PC-3 (cell line): ENCODE results near the gene ZNF236. TPM values are rescaled to one million over a fixed set of nuclear protein-coding genes. Genes with fewer than 3 reads are reported as not detected.

Source experiments
- ATAC-seq: fragments of 200-7000 bp; cut with Tn5 transposase; 2 replicates; pipeline ENCODE4 v1.9.1; 2020; ENCODE audit warnings: mild to moderate bottlenecking, moderate library complexity
- BruUV-seq: library from RNA; stranded (reverse); fragments of 400-500 nt; replicated peaks from 2 replicates; lab custom pipeline; 2021; lab: Mats Ljungman, UMichigan
- CTCF ChIA-PET: fragments of 300-600 bp; sonication (Branson Sonifier 250); formaldehyde crosslinking; loops from one replicate; lab custom pipeline; 2022; ENCODE audit warnings: antibody characterized with exemption; lab: Charles Lee
- POLR2A ChIA-PET: fragments of 300-600 bp; sonication (Branson Sonifier 250); formaldehyde crosslinking; loops from one replicate; lab custom pipeline; 2022; ENCODE audit warnings: antibody characterized with exemption; ENCODE audit not compliant: unreplicated experiment; lab: Charles Lee
- DNase-seq: peaks from one replicate; pipeline ENCODE4 v3.0.0-alpha.2; 2015
- H2AFZ ChIP-seq: fragments of 300-600 bp; sonication (generic); 2 replicates; pipeline ENCODE4 v1.6.0; 2016; ENCODE audit warnings: antibody characterized with exemption, low read length
- H3F3A ChIP-seq: fragments of 300-600 bp; sonication (generic); one replicate; pipeline ENCODE4 v1.6.0; 2017; ENCODE audit warnings: antibody characterized with exemption, low read length, control low read depth, mild to moderate bottlenecking; ENCODE audit not compliant: unreplicated experiment
- H3K27ac ChIP-seq: fragments of 300-600 bp; sonication (generic); 2 replicates; pipeline ENCODE4 v1.5.1; 2016; ENCODE audit warnings: mild to moderate bottlenecking, low read length
- H3K27me3 ChIP-seq: fragments of 300-600 bp; sonication (generic); 2 replicates; pipeline ENCODE4 v1.6.1; 2016; ENCODE audit warnings: low read length, mixed read lengths
- H3K36me3 ChIP-seq: fragments of 300-600 bp; sonication (generic); 2 replicates; pipeline ENCODE4 v1.6.1; 2016; ENCODE audit warnings: low read depth, mixed run types, low read length, mixed read lengths
- H3K4me1 ChIP-seq: fragments of 300-600 bp; sonication (generic); 2 replicates; pipeline ENCODE4 v1.5.1; 2016; ENCODE audit warnings: low read length; ENCODE audit not compliant: insufficient read depth
- H3K4me2 ChIP-seq: fragments of 300-600 bp; sonication (generic); 2 replicates; pipeline ENCODE4 v1.6.0; 2016; ENCODE audit warnings: low read length
- H3K4me3 ChIP-seq: fragments of 300-600 bp; sonication (generic); 2 replicates; pipeline ENCODE4 v1.5.1; 2016; ENCODE audit warnings: mild to moderate bottlenecking, low read length, mixed read lengths
- H3K79me2 ChIP-seq: fragments of 300-600 bp; sonication (generic); 2 replicates; pipeline ENCODE4 v1.6.1; 2017; ENCODE audit warnings: low read length, mixed read lengths
- H3K9ac ChIP-seq: fragments of 300-600 bp; sonication (generic); 2 replicates; pipeline ENCODE4 v1.6.0; 2016; ENCODE audit warnings: mild to moderate bottlenecking, low read length
- H3K9me2 ChIP-seq: fragments of 300-600 bp; sonication (generic); replicated peaks from 2 replicates; pipeline ENCODE4 v1.6.1; 2016; ENCODE audit warnings: mixed run types, low read length, mixed read lengths
- H3K9me3 ChIP-seq: fragments of 300-600 bp; sonication (generic); 2 replicates; pipeline ENCODE4 v1.6.1; 2016; ENCODE audit warnings: low read length, mixed read lengths
- H4K20me1 ChIP-seq: fragments of 300-600 bp; sonication (generic); 2 replicates; pipeline ENCODE4 v1.6.1; 2016; ENCODE audit warnings: low read length, mixed read lengths
- EZH2 ChIP-seq: fragments of 300-600 bp; sonication (generic); IDR thresholded peaks from one replicate; pipeline ENCODE4 v1.6.1; 2017; ENCODE audit warnings: antibody characterized with exemption, mild to moderate bottlenecking, low read length; ENCODE audit not compliant: unreplicated experiment
- EZH2phosphoT487 ChIP-seq: fragments of 300-600 bp; sonication (generic); IDR thresholded peaks from 2 replicates; pipeline ENCODE4 v1.6.1; 2018; ENCODE audit warnings: mild to moderate bottlenecking, antibody characterized with exemption, low read length, borderline replicate concordance
- intact Hi-C: fragments of 100-400 bp; cut with micrococcal nuclease; formaldehyde crosslinking; loops from 2 replicates; pipeline ENCODE4 v1.9.0; 2023
- total RNA-seq: library from RNA; depleted of rRNA; stranded (reverse); fragments of >200 nt; gene quantifications from 2 replicates; pipeline ENCODE4 v1.2.3, GENCODE V29; 2014
- TF ChIP-seq, protein P1 (sequence below): fragments of 300-600 bp; sonication (generic); conservative IDR thresholded peaks from 2 replicates; pipeline ENCODE4 v1.5.1; 2017; ENCODE audit warnings: antibody characterized with exemption, low read depth, mild to moderate bottlenecking, low read length

Gene ZNF236
- total RNA-seq, 1 experiment from 2014 or later: 7.7 TPM

DNA sequence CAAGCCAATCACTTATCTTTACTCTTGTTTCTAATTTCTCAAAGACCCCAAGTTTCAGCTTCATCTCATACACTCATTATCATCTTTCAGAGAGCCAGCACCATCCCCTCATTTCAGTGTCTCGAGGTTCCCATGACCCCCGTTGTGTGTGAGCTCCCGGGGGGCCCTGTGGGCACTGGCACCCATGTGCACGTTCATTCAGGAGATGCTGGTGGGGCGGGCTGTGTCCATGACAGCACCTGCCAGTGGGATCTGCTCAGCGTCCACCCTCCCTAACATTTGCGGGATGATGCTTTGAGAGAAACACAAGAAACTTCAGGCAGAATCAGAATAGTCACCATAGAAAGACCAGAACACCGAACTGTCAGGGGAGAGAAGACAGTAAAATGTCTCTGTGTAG is 189.8 kb downstream of the ZNF236 start:
- DNase-seq (no peak), ATAC-seq (no peak)
- intact Hi-C loops: no loop called here
- no peak overlapping the region for H3K27ac ChIP-seq
- H3K9me2 ChIP-seq: no peaks in the 10 kb centered on the region
- no peak overlapping the region for H2AFZ ChIP-seq
- no TSS peak for BruUV-seq
- no peaks in the 10 kb centered on the region for H3K79me2 ChIP-seq
- H3K9ac ChIP-seq: no peak overlapping the region
- TF ChIP-seq EZH2 (no peak), EZH2phosphoT487 (no peak)
- TF ChIP-seq, protein P1, sequence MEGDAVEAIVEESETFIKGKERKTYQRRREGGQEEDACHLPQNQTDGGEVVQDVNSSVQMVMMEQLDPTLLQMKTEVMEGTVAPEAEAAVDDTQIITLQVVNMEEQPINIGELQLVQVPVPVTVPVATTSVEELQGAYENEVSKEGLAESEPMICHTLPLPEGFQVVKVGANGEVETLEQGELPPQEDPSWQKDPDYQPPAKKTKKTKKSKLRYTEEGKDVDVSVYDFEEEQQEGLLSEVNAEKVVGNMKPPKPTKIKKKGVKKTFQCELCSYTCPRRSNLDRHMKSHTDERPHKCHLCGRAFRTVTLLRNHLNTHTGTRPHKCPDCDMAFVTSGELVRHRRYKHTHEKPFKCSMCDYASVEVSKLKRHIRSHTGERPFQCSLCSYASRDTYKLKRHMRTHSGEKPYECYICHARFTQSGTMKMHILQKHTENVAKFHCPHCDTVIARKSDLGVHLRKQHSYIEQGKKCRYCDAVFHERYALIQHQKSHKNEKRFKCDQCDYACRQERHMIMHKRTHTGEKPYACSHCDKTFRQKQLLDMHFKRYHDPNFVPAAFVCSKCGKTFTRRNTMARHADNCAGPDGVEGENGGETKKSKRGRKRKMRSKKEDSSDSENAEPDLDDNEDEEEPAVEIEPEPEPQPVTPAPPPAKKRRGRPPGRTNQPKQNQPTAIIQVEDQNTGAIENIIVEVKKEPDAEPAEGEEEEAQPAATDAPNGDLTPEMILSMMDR: no peak
- H3F3A ChIP-seq: no peaks in the 10 kb centered on the region
- no peaks in the 10 kb centered on the region for H3K9me3 ChIP-seq
- H3K27me3 ChIP-seq: no peaks in the 10 kb centered on the region
- no peaks in the 10 kb centered on the region for H3K4me1 ChIP-seq
- ChIA-PET POLR2A (no interaction called here), CTCF (no interaction called here)
- peaks cover 9% of the 10 kb centered on the region; the same call in 1 of the 2 replicates for H3K36me3 ChIP-seq
- no peaks in the 10 kb centered on the region for H4K20me1 ChIP-seq
- no peak overlapping the region for H3K4me2 ChIP-seq
- H3K4me3 ChIP-seq: no peak overlapping the region

DNA sequence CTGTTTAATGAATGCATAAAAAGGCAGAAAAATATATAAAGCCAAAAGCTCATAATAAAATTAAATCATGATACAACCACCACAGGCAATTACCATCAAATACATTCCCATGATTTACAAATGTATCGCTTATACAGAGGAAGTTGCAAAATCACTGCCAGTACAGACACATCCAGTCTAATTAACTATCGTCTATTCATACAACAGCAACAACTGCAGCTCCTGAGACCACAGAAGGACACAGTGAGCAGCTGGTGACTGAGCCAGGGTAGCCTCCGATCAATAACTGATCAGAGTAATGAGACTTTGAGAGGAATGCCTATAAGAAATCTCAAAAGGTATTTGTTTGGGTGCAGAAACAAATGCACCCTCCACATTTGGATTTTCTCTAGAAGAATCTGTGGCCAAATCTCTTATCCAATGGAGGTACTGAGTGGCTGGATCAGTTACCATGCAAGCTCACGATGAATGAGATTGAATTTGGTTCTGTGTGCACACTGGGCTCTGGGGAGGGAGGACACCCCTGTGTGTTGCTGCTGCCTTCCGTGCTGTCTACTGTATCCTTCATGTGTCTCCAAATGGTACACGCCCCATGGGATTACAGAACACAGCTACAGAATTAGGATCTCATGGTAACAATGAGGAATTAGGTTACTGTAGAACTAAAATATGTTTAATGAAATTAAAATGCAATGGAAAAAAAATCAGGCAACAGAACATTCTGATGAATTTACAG is 190.6 kb downstream of the ZNF236 start:
- H3K79me2 ChIP-seq: no peaks in the 10 kb centered on the region
- H3K9me2 ChIP-seq: no peaks in the 10 kb centered on the region
- no peak overlapping the region for H3K4me2 ChIP-seq
- intact Hi-C loops: no loop called here
- TF ChIP-seq, protein P1: no peak
- TF ChIP-seq EZH2 (no peak), EZH2phosphoT487 (no peak)
- H3F3A ChIP-seq: no peaks in the 10 kb centered on the region
- H3K27ac ChIP-seq: no peak overlapping the region
- DNase-seq (no peak), ATAC-seq (no peak)
- H3K36me3 ChIP-seq: peaks cover 9% of the 10 kb centered on the region; the same call in 1 of the 2 replicates
- BruUV-seq: no TSS peak
- CTCF ChIA-PET: no interaction called here
- H3K9ac ChIP-seq: no peak overlapping the region
- H3K27me3 ChIP-seq: no peaks in the 10 kb centered on the region
- no peak overlapping the region for H2AFZ ChIP-seq
- POLR2A ChIA-PET: interaction anchor here (0.6 kb wide), 1 partner anchor 109 kb away, joined by 3 read pairs; no protein-coding TSS in a partner anchor
- no peak overlapping the region for H3K4me3 ChIP-seq
- no peaks in the 10 kb centered on the region for H3K4me1 ChIP-seq
- H4K20me1 ChIP-seq: no peaks in the 10 kb centered on the region
- H3K9me3 ChIP-seq: no peaks in the 10 kb centered on the region

DNA sequence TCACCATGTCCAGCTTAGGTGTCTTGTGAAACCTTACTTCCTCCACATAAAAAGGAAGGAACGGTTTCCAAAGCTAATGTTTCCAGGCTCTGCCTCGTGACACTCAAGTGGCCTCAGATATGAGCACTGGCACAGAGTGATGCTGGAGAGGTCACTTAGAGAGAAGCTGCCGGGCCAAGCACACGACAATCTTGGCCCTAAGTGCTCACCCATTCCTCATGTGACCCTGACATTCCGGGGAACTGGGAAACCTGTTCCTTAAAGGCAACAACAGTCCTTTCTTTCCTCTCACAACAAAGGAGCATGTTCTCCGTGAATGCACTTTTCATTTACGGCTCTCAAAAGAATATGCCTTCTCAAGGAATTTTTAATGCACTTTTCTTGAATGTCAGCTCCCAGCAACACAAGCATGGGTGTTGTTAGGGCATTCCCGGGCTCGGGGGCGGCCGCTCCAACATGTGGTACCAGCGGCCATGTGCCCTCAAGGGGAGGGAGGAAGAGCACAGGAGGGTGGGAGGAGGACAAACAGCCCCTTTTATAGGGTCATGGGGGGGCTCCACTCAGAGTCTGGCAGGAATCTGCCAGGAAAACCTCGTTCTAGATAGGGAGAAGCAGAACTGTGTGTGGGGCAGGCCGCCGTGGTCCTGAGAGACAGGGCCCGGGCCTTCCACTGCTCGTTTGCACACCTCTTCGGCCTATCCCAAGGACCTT is 191.6 kb downstream of the ZNF236 start:
- H3K27ac ChIP-seq: no peak overlapping the region
- no peak overlapping the region for H2AFZ ChIP-seq
- no peak for ATAC-seq
- ChIA-PET CTCF (no interaction called here), POLR2A (no interaction called here)
- BruUV-seq: no TSS peak
- no peaks in the 10 kb centered on the region for H3F3A ChIP-seq
- H3K36me3 ChIP-seq: peaks cover 9% of the 10 kb centered on the region; the same call in 1 of the 2 replicates
- H3K4me3 ChIP-seq: no peak overlapping the region
- intact Hi-C loops: no loop called here
- no peaks in the 10 kb centered on the region for H3K9me3 ChIP-seq
- H3K4me2 ChIP-seq: no peak overlapping the region
- no peaks in the 10 kb centered on the region for H4K20me1 ChIP-seq
- H3K9ac ChIP-seq: no peak overlapping the region
- H3K4me1 ChIP-seq: no peaks in the 10 kb centered on the region
- no peak for DNase-seq
- H3K27me3 ChIP-seq: no peaks in the 10 kb centered on the region
- TF ChIP-seq, protein P1: no peak
- no peak for TF ChIP-seq EZH2phosphoT487
- TF ChIP-seq EZH2: no peak
- H3K79me2 ChIP-seq: no peaks in the 10 kb centered on the region
- no peaks in the 10 kb centered on the region for H3K9me2 ChIP-seq
